GM12891 (cell line): ENCODE measurements around the gene UGT1A7.

Source experiments
- PAX5 ChIP-seq: IDR thresholded peaks from 2 replicates; pipeline ENCODE4 v1.6.1; 2011; ENCODE audit warnings: low read length, moderate library complexity, mild to moderate bottlenecking; ENCODE audit not compliant: insufficient read depth, severe bottlenecking
- POLR2A ChIP-seq: IDR thresholded peaks from 2 replicates; pipeline ENCODE4 v1.6.1; 2011; ENCODE audit warnings: low read depth, low read length, control low read depth
- POLR2AphosphoS5 ChIP-seq: IDR thresholded peaks from 2 replicates; pipeline ENCODE4 v1.6.1; 2011; ENCODE audit warnings: low read depth, low read length, control low read depth
- POU2F2 ChIP-seq: IDR thresholded peaks from 2 replicates; pipeline ENCODE4 v1.6.1; 2011; ENCODE audit warnings: low read depth, mild to moderate bottlenecking, control low read depth, low read length, moderate library complexity
- SPI1 ChIP-seq: IDR thresholded peaks from 2 replicates; pipeline ENCODE4 v1.6.1; 2011; ENCODE audit warnings: low read depth, low read length, control low read depth
- TAF1 ChIP-seq: IDR thresholded peaks from 2 replicates; pipeline ENCODE4 v1.6.1; 2011; ENCODE audit warnings: low read depth, low read length, control low read depth

GRCh38 chr2:233702238-233702637, 20.5 kb downstream of the UGT1A7 start:
- TF ChIP-seq POLR2A (no peak), POLR2AphosphoS5 (no peak), TAF1 (no peak), SPI1 (no peak), POU2F2 (no peak), PAX5 (no peak)
